ENCODE measurements around the gene RNASEL. TPM values are rescaled to one million over a fixed set of nuclear protein-coding genes. Genes with fewer than 3 reads are reported as not detected.

The RNASEL gene
- total and polyA plus RNA-seq, 2 of the 13 experiments (the other 11 are each of a cell fraction or from before 2014, with no cell fraction given), result 0.05 to 0.20 TPM

- Histone ChIP-seq H3K27ac (ENCODE audit: extremely low read length, insufficient read depth, low read length) (no peak overlapping the region), H3K4me3 (replicated peaks in 1 of 3; ENCODE audit: insufficient read depth in 1 of 3, low read depth in 2 of 3, low read length in 3 of 3) (no peak overlapping the region), H4K20me1 (ENCODE audit: insufficient read depth, low read length) (no peaks in the 10 kb centered on the region), H3K4me2 (ENCODE audit: low read depth, low read length) (no peak overlapping the region), H3K4me1 (ENCODE audit: insufficient read depth, low read length) (no peaks in the 10 kb centered on the region), H3K9ac (ENCODE audit: insufficient read depth, low read depth, low read length) (no peak overlapping the region), H3K9me3 (ENCODE audit: low read length) (no peaks in the 10 kb centered on the region), H3K79me2 (ENCODE audit: insufficient read depth, low read length) (no peaks in the 10 kb centered on the region), H3K36me3 (replicated peaks in 1 of 2; ENCODE audit: control insufficient read depth in 1 of 2, insufficient read depth in 2 of 2, low read length in 2 of 2) (no peaks in the 10 kb centered on the region), H3K27me3 (ENCODE audit: control insufficient read depth in 1 of 2, insufficient read depth in 2 of 2, low read length in 2 of 2) (peaks cover 5 to 38% of the 10 kb centered on the region in 2 experiments; a peak in 3 of 5 replicates), H2AFZ (ENCODE audit: low read length) (no peak overlapping the region)
- TF ChIP-seq CREB1 (IDR thresholded peaks at IDR 0.05) (peak; percentile 61), CREB1 (CRISPR knock-in tag; IDR thresholded peaks at IDR 0.05) (no peak), ATF7 (IDR thresholded peaks at IDR 0.05) (peak; percentile 46), ATF7 (CRISPR knock-in tag; IDR thresholded peaks at IDR 0.05) (no peak), REPIN1 (CRISPR knock-in tag; IDR thresholded peaks at IDR 0.05; ENCODE audit: borderline replicate concordance, low read depth) (no peak)
- TF ChIP-seq, protein P1, sequence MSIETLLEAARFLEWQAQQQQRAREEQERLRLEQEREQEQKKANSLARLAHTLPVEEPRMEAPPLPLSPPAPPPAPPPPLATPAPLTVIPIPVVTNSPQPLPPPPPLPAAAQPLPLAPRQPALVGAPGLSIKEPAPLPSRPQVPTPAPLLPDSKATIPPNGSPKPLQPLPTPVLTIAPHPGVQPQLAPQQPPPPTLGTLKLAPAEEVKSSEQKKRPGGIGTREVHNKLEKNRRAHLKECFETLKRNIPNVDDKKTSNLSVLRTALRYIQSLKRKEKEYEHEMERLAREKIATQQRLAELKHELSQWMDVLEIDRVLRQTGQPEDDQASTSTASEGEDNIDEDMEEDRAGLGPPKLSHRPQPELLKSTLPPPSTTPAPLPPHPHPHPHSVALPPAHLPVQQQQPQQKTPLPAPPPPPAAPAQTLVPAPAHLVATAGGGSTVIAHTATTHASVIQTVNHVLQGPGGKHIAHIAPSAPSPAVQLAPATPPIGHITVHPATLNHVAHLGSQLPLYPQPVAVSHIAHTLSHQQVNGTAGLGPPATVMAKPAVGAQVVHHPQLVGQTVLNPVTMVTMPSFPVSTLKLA (IDR thresholded peaks at IDR 0.05), result no peak
- ATAC-seq (no peak), DNase-seq (ENCODE audit: low spot score) (no peak), FAIRE-seq (no peak)
- ChIA-PET CTCF (ENCODE audit: low intra/inter-chr PET ratio, low total read pairs) (no interaction called here), POLR2A (no interaction called here)
- BruUV-seq (replicated peaks), result no TSS peak
- in situ Hi-C loops (cut with HindIII; ENCODE audit: extremely low pct_ligation_motif_present, low pct_unique_long_range_greater_than_20kb) (no loop called here), intact Hi-C loops (cut with micrococcal nuclease; ENCODE audit: unreplicated experiment) (no loop called here)
- WGBS (ENCODE audit: low lambda C conversion rate), result 3% methylated on average over 9 of the region's 9 CpGs
Observed at GRCh38 chr1:182608845-182609610, 20.0 kb upstream of the RNASEL start.

- Histone ChIP-seq H3K9ac (ENCODE audit: insufficient read depth, low read depth, low read length) (no peak overlapping the region), H3K79me2 (ENCODE audit: insufficient read depth, low read length) (no peaks in the 10 kb centered on the region), H3K36me3 (replicated peaks in 1 of 2; ENCODE audit: control insufficient read depth in 1 of 2, insufficient read depth in 2 of 2, low read length in 2 of 2) (no peaks in the 10 kb centered on the region), H3K9me3 (ENCODE audit: low read length) (no peaks in the 10 kb centered on the region), H3K4me3 (replicated peaks in 1 of 3; ENCODE audit: insufficient read depth in 1 of 3, low read depth in 2 of 3, low read length in 3 of 3) (no peak overlapping the region), H3K27ac (ENCODE audit: extremely low read length, insufficient read depth, low read length) (no peak overlapping the region), H3K4me2 (ENCODE audit: low read depth, low read length) (no peak overlapping the region), H3K27me3 (ENCODE audit: control insufficient read depth in 1 of 2, insufficient read depth in 2 of 2, low read length in 2 of 2) (peaks cover 6 to 37% of the 10 kb centered on the region in 2 experiments; a peak in 3 of 5 replicates), H3K4me1 (ENCODE audit: insufficient read depth, low read length) (no peaks in the 10 kb centered on the region), H2AFZ (ENCODE audit: low read length) (no peak overlapping the region), H4K20me1 (ENCODE audit: insufficient read depth, low read length) (no peaks in the 10 kb centered on the region)
- POLR2A ChIA-PET, result no interaction called here
- in situ Hi-C loops (cut with HindIII; ENCODE audit: extremely low pct_ligation_motif_present, low pct_unique_long_range_greater_than_20kb) (no loop called here), intact Hi-C loops (cut with micrococcal nuclease; ENCODE audit: unreplicated experiment) (no loop called here)
- no peak for DNase-seq (ENCODE audit: low spot score)
- 45% methylated on average over 2 of the region's 2 CpGs for WGBS (ENCODE audit: low lambda C conversion rate)
- no peak for ATAC-seq
- no TSS peak for BruUV-seq (replicated peaks)
- CTCF ChIA-PET (ENCODE audit: low intra/inter-chr PET ratio, low total read pairs), result no interaction called here
- FAIRE-seq, result no peak
- TF ChIP-seq DNMT3B (CRISPR knock-in tag; conservative IDR thresholded peaks at IDR 0.05) (no peak), RAD51 (IDR thresholded peaks at IDR 0.05; ENCODE audit: borderline replicate concordance) (no peak), RBAK (CRISPR knock-in tag; IDR thresholded peaks at IDR 0.05) (no peak), ZNF224 (CRISPR knock-in tag; IDR thresholded peaks at IDR 0.05) (no peak), SMAD9 (CRISPR knock-in tag; IDR thresholded peaks at IDR 0.05) (no peak), ZNF30 (CRISPR knock-in tag; IDR thresholded peaks at IDR 0.05) (no peak), NPAS2 (CRISPR knock-in tag; IDR thresholded peaks at IDR 0.05; ENCODE audit: borderline replicate concordance) (no peak), ZNF678 (CRISPR knock-in tag; IDR thresholded peaks at IDR 0.05) (no peak)
- TF ChIP-seq, protein P2, sequence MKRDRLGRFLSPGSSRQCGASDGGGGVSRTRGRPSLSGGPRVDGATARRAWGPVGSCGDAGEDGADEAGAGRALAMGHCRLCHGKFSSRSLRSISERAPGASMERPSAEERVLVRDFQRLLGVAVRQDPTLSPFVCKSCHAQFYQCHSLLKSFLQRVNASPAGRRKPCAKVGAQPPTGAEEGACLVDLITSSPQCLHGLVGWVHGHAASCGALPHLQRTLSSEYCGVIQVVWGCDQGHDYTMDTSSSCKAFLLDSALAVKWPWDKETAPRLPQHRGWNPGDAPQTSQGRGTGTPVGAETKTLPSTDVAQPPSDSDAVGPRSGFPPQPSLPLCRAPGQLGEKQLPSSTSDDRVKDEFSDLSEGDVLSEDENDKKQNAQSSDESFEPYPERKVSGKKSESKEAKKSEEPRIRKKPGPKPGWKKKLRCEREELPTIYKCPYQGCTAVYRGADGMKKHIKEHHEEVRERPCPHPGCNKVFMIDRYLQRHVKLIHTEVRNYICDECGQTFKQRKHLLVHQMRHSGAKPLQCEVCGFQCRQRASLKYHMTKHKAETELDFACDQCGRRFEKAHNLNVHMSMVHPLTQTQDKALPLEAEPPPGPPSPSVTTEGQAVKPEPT (CRISPR knock-in tag; IDR thresholded peaks at IDR 0.05; ENCODE audit: low read depth), result no peak
- TF ChIP-seq, protein P3, sequence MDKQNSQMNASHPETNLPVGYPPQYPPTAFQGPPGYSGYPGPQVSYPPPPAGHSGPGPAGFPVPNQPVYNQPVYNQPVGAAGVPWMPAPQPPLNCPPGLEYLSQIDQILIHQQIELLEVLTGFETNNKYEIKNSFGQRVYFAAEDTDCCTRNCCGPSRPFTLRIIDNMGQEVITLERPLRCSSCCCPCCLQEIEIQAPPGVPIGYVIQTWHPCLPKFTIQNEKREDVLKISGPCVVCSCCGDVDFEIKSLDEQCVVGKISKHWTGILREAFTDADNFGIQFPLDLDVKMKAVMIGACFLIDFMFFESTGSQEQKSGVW (CRISPR knock-in tag; IDR thresholded peaks at IDR 0.05; ENCODE audit: borderline replicate concordance), result no peak
Observed at GRCh38 chr1:182608236-182608635, 19.2 kb upstream of the RNASEL start.
